Sigmoid colon (tissue), 7 donors: ENCODE data around the gene ROBO1. TPM values are rescaled to one million over a fixed set of nuclear protein-coding genes. Genes with fewer than 3 reads are reported as not detected.

Experiments
- DNase-seq: peaks from one replicate; pipeline ENCODE4 v3.0.0-alpha.2; 2019
- H3K27ac ChIP-seq, 4 donors: fragments of 200-600 bp; sonication (generic); one replicate each; pipeline ENCODE4 v1.5.1; 2016 to 2019; ENCODE audit warnings: mild to moderate bottlenecking in 1 of 4
- H3K27me3 ChIP-seq, 3 donors: fragments of 200-600 bp; sonication (generic); one replicate each; pipeline ENCODE4 v1.5.1; 2019; ENCODE audit warnings: mild to moderate bottlenecking in 1 of 3
- H3K36me3 ChIP-seq, 4 donors: fragments of 200-600 bp; sonication (generic); one replicate each; pipeline ENCODE4 v1.5.1; 2016 to 2019
- H3K4me1 ChIP-seq, 4 donors: fragments of 200-600 bp; sonication (generic); one replicate each; pipeline ENCODE4 v1.5.1; 2017 to 2019
- H3K4me3 ChIP-seq, 4 donors: fragments of 200-600 bp; sonication (generic); one replicate each; pipeline ENCODE4 v1.5.1; 2017 to 2019; ENCODE audit warnings: mild to moderate bottlenecking in 2 of 4, moderate library complexity in 1 of 4
- H3K9me3 ChIP-seq, 4 donors: fragments of 200-600 bp in 3 of 4; sonication (generic) in 3 of 4; one replicate each; pipeline versions ENCODE4 v1.5.1 to v1.6.1; 2013 to 2019
- CTCF ChIP-seq, 4 experiments: fragments of 450-650 bp in 3 of 4; fragments of 200-600 bp in 1 of 4; IDR thresholded peaks; one replicate each; pipeline ENCODE4 v1.5.1; 2016 to 2019; ENCODE audit warnings: antibody characterized with exemption in 4 of 4, mild to moderate bottlenecking in 3 of 4, moderate library complexity in 2 of 4
- EP300 ChIP-seq, 4 donors: sonication (generic); formaldehyde crosslinking; IDR thresholded peaks; one replicate each; pipeline ENCODE4 v1.6.1; 2017; ENCODE audit warnings: antibody characterized with exemption in 4 of 4
- POLR2A ChIP-seq, 2 donors: fragments of 450-650 bp; IDR thresholded peaks; one replicate each; pipeline ENCODE4 v1.6.1; 2016; ENCODE audit warnings: antibody characterized with exemption in 2 of 2, mild to moderate bottlenecking in 2 of 2, moderate library complexity in 2 of 2
- POLR2AphosphoS5 ChIP-seq, 4 donors: sonication (generic); formaldehyde crosslinking; IDR thresholded peaks; one replicate each; pipeline ENCODE4 v1.6.1; 2017; ENCODE audit warnings: antibody characterized with exemption in 4 of 4
- WGBS, 2 donors: extraction: QIAGEN DNeasy Blood & Tissue Kit; methylation state at CpG; one replicate each; pipeline ENCODE4 v1.1.7; 2013; 5-methylcytosine and 5-hydroxymethylcytosine counted together
- intact Hi-C: fragments of 100-400 bp; cut with DNase I; formaldehyde crosslinking; loops from one replicate; pipeline ENCODE4 v1.15.1; 2023
- polyA plus RNA-seq, 3 donors: library from polyadenylated mRNA; stranded (reverse); fragments of 200-250 nt; gene quantifications; one replicate each; pipeline ENCODE4 v1.2.3, GENCODE V29; 2013
- total RNA-seq, 4 donors: library from RNA; depleted of rRNA; stranded (reverse); fragments of >200 nt; gene quantifications; one replicate each; pipeline ENCODE4 v1.1.0, GENCODE V29; 2016
- donor health status: healthy with polysubstance abuse.
- donor health status: Bipolar disorder and iron deficiency.
- donor health status: healthy.

The ROBO1 gene
- total and polyA plus RNA-seq, 7 donors = 0.69 to 45.7 (median 32.4) TPM

- Histone ChIP-seq H3K27ac (no peak overlapping the region), H3K27me3 (no peaks in the 10 kb centered on the region), H3K4me1 (peaks cover 0 to 11% (median 2%) of the 10 kb centered on the region in 4 donors), H3K9me3 (no peaks in the 10 kb centered on the region), H3K36me3 (no peaks in the 10 kb centered on the region), H3K4me3 (no peak overlapping the region)
- 40 to 73% methylated on average over 5 of the region's 5 CpGs for WGBS, 2 donors
- TF ChIP-seq POLR2A (IDR thresholded peaks at IDR 0.05) (no peak), EP300 (IDR thresholded peaks at IDR 0.05) (no peak), POLR2AphosphoS5 (IDR thresholded peaks at IDR 0.05) (no peak), CTCF (IDR thresholded peaks at IDR 0.05) (no peak)
- intact Hi-C loops = no loop called here
- no peak for DNase-seq
These were observed 904.2 kb downstream of the ROBO1 start for GRCh38 chr3:78863306-78864203.

GRCh38 chr3:78861156-78861555 lies 906.6 kb downstream of the ROBO1 start:
- WGBS, 2 donors = 22 to 69% methylated on average over 4 of the region's 4 CpGs
- H3K4me3 ChIP-seq = no peak overlapping the region
- intact Hi-C loops = no loop called here
- H3K27ac ChIP-seq = no peak overlapping the region
- H3K9me3 ChIP-seq = no peaks in the 10 kb centered on the region
- TF ChIP-seq EP300 (IDR thresholded peaks at IDR 0.05) = no peak
- no peak for TF ChIP-seq POLR2AphosphoS5 (IDR thresholded peaks at IDR 0.05)
- no peak for TF ChIP-seq CTCF (IDR thresholded peaks at IDR 0.05)
- TF ChIP-seq POLR2A (IDR thresholded peaks at IDR 0.05) = no peak
- H3K4me1 ChIP-seq = peaks cover 0 to 15% (median 10%) of the 10 kb centered on the region in 4 donors
- no peaks in the 10 kb centered on the region for H3K27me3 ChIP-seq
- no peak for DNase-seq
- no peaks in the 10 kb centered on the region for H3K36me3 ChIP-seq

GRCh38 chr3:78860567-78860966 lies 907.2 kb downstream of the ROBO1 start:
- Histone ChIP-seq H3K36me3 (no peaks in the 10 kb centered on the region), H3K4me1 (peaks cover 0 to 21% (median 13%) of the 10 kb centered on the region in 4 donors), H3K27me3 (no peaks in the 10 kb centered on the region), H3K4me3 (no peak overlapping the region), H3K9me3 (no peaks in the 10 kb centered on the region), H3K27ac (no peak overlapping the region)
- no peak for DNase-seq
- 92% methylated on average over 4 of the region's 4 CpGs for WGBS, 2 donors
- TF ChIP-seq POLR2A (IDR thresholded peaks at IDR 0.05) (no peak), POLR2AphosphoS5 (IDR thresholded peaks at IDR 0.05) (no peak), EP300 (IDR thresholded peaks at IDR 0.05) (no peak), CTCF (IDR thresholded peaks at IDR 0.05) (no peak)
- intact Hi-C loops = no loop called here

GRCh38 chr3:78858910-78859309 lies 908.9 kb downstream of the ROBO1 start:
- intact Hi-C loops = loop anchor here (5.0 kb wide), 2 partner anchors 158 to 503 kb away; no protein-coding TSS in a partner anchor
- no peak for DNase-seq
- no peak overlapping the region for H3K27ac ChIP-seq
- 83 to 90% methylated on average over 4 of the region's 4 CpGs for WGBS, 2 donors
- no peaks in the 10 kb centered on the region for H3K9me3 ChIP-seq
- H3K36me3 ChIP-seq = no peaks in the 10 kb centered on the region
- no peaks in the 10 kb centered on the region for H3K27me3 ChIP-seq
- H3K4me3 ChIP-seq = no peak overlapping the region
- TF ChIP-seq POLR2AphosphoS5 (IDR thresholded peaks at IDR 0.05) (no peak), POLR2A (IDR thresholded peaks at IDR 0.05) (no peak), EP300 (IDR thresholded peaks at IDR 0.05) (no peak), CTCF (IDR thresholded peaks at IDR 0.05) (no peak)
- peaks cover 0 to 29% (median 13%) of the 10 kb centered on the region in 4 donors for H3K4me1 ChIP-seq
